Activated CD4-positive, alpha-beta T cell treated with anti-CD3 and anti-CD28 coated beads for 48 hours (primary cell): ENCODE results near the gene RPS27L.

Source experiments
- DNase-seq: peaks from one replicate; pipeline ENCODE4 v3.0.0-alpha.2; 2020

RPS27L gene

GRCh38 chr15:63157118-63157843 lies at the start of gene RPS27L:
RPS27L (minus strand) TSS chr15:63157477; CDS start chr15:63157405, 72 bp downstream.
- DNase-seq, result peak; percentile 92

- no peak for DNase-seq
Observed at GRCh38 chr15:63206079-63206478, 48.8 kb upstream of the RPS27L start.

GRCh38 chr15:63203451-63204090 lies 46.3 kb upstream of the RPS27L start:
- DNase-seq, result peak; percentile 61

GRCh38 chr15:63202861-63203260 lies 45.6 kb upstream of the RPS27L start:
- no peak for DNase-seq

- DNase-seq, result no peak
Observed at GRCh38 chr15:63200464-63201249, 43.4 kb upstream of the RPS27L start.

GRCh38 chr15:63198371-63199250 lies 41.3 kb upstream of the RPS27L start:
- DNase-seq, result no peak

- no peak for DNase-seq
Observed at GRCh38 chr15:63197626-63198025, 40.3 kb upstream of the RPS27L start.

- DNase-seq, result no peak
Observed at GRCh38 chr15:63196842-63197241, 39.6 kb upstream of the RPS27L start.

- DNase-seq, result no peak
Observed at GRCh38 chr15:63195569-63196015, 38.3 kb upstream of the RPS27L start.

GRCh38 chr15:63194880-63195568 lies 37.7 kb upstream of the RPS27L start:
- no peak for DNase-seq

GRCh38 chr15:63194302-63194701 lies 37.0 kb upstream of the RPS27L start:
- no peak for DNase-seq

- DNase-seq, result peak; percentile 58
Observed at GRCh38 chr15:63192619-63193206, 35.4 kb upstream of the RPS27L start.

GRCh38 chr15:63191895-63192618 lies 34.8 kb upstream of the RPS27L start:
- DNase-seq, result peak; percentile 50

- no peak for DNase-seq
Observed at GRCh38 chr15:63190769-63191649, 33.7 kb upstream of the RPS27L start.

- no peak for DNase-seq
Observed at GRCh38 chr15:63189941-63190768, 32.9 kb upstream of the RPS27L start.

- DNase-seq, result peak; percentile 99
Observed at GRCh38 chr15:63188926-63189871, 31.9 kb upstream of the RPS27L start, which contains the start of gene RAB8B. RAB8B (plus strand) TSS chr15:63189606; CDS start chr15:63189625, 19 bp downstream.

- peak; percentile 43 for DNase-seq
Observed at GRCh38 chr15:63188247-63188925, 31.1 kb upstream of the RPS27L start.
